GM23338 (cell line): ENCODE measurements around the gene ATOH8.

Experiments
- CREB1 ChIP-seq: fragments of 250-450 bp; sonication (Bioruptor Pico); IDR thresholded peaks from 2 replicates; pipeline ENCODE4 v1.5.0; 2020; ENCODE audit warnings: low read depth, mild to moderate bottlenecking, moderate library complexity
- EZH2 ChIP-seq: fragments of 200-600 bp; sonication (generic); IDR thresholded peaks from one replicate; pipeline ENCODE4 v1.8.0; 2017; ENCODE audit warnings: antibody characterized with exemption, mild to moderate bottlenecking, low read depth; ENCODE audit not compliant: unreplicated experiment
- EZH2phosphoT487 ChIP-seq: fragments of 200-600 bp; sonication (generic); IDR thresholded peaks from one replicate; pipeline ENCODE4 v1.8.1; 2018; ENCODE audit warnings: antibody characterized with exemption; ENCODE audit not compliant: unreplicated experiment
- JUNB ChIP-seq: IDR thresholded peaks from one replicate; pipeline ENCODE4 v1.6.1; 2016; ENCODE audit warnings: antibody characterized with exemption; ENCODE audit not compliant: unreplicated experiment
- NANOG ChIP-seq: IDR thresholded peaks from 2 replicates; pipeline ENCODE4 v1.6.1; 2016; ENCODE audit warnings: antibody characterized with exemption, borderline replicate concordance
- POLR2AphosphoS5 ChIP-seq: IDR thresholded peaks from 2 replicates; pipeline ENCODE4 v1.6.1; 2016; ENCODE audit warnings: antibody characterized with exemption, low read depth
- STAT1 ChIP-seq: IDR thresholded peaks from one replicate; pipeline ENCODE4 v1.6.1; 2016; ENCODE audit warnings: antibody characterized with exemption; ENCODE audit not compliant: unreplicated experiment
- ZNF114 ChIP-seq: fragments of 250-450 bp; sonication (Bioruptor Pico); IDR thresholded peaks from 2 replicates; pipeline ENCODE4 v1.5.0; 2020; ENCODE audit warnings: mild to moderate bottlenecking, moderate library complexity
- ZNF331 ChIP-seq: fragments of 250-450 bp; sonication (Bioruptor Pico); IDR thresholded peaks from 2 replicates; pipeline ENCODE4 v1.5.0; 2020; ENCODE audit warnings: low read depth, mild to moderate bottlenecking, moderate library complexity
- TF ChIP-seq, protein P1 (sequence below), 2 experiments: fragments of 200-600 bp in 1 of 2; sonication (generic) in 1 of 2; conservative IDR thresholded peaks; 2 replicates each; pipeline versions ENCODE4 v1.5.1 to v1.6.1; 2016 to 2017; ENCODE audit warnings: antibody characterized with exemption in 2 of 2, low read depth in 2 of 2, mild to moderate bottlenecking in 2 of 2, moderate library complexity in 1 of 2
- TF ChIP-seq, protein P2 (sequence below): IDR thresholded peaks from one replicate; pipeline ENCODE4 v1.6.1; 2018; ENCODE audit warnings: antibody characterized with exemption; ENCODE audit not compliant: unreplicated experiment
- TF ChIP-seq, protein P3 (sequence below): fragments of 250-450 bp; sonication (Bioruptor Pico); IDR thresholded peaks from 2 replicates; pipeline ENCODE4 v1.5.0; 2020; ENCODE audit warnings: mild to moderate bottlenecking, moderate library complexity
- TF ChIP-seq, protein P4 (sequence below): IDR thresholded peaks from 2 replicates; pipeline ENCODE4 v1.6.1; 2016; ENCODE audit warnings: antibody characterized with exemption

DNA sequence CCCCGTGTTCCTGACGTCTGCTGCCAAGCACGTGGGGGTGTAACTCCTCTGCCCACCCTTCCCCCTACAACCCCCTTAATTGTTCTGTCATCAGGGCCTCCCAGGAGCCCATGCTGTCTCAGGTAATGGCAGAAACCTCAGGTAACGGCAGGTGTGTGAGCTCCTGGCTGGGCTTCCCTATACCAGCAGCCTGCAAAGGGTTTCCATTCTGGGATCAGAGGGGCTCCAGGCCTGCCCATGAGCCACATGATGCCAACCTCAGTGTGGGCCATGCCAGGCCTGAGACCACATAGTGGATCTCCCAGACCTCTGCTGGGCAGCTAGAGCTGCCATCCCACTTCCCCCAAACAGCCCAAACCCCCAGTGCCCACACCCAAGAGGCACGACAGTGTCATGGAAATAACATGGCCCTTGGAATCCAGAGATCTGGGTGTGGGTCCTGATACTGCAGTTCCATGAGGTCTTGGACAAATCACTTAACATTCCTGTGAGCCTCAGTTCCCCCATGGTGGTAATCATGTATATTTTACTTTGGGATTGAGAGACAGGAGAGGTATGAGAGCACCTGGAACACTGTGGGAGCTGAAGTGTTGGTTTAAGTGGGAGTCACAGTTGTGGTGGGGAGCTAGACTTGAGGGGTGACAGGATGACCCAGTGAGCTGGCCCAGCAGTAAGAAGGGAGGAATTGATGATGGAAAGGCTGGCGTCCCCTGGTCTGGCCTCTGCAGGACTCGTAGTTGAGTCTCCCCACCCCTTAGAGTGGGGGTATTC lies 59.6 kb downstream of the ATOH8 start:
- TF ChIP-seq, protein P1, sequence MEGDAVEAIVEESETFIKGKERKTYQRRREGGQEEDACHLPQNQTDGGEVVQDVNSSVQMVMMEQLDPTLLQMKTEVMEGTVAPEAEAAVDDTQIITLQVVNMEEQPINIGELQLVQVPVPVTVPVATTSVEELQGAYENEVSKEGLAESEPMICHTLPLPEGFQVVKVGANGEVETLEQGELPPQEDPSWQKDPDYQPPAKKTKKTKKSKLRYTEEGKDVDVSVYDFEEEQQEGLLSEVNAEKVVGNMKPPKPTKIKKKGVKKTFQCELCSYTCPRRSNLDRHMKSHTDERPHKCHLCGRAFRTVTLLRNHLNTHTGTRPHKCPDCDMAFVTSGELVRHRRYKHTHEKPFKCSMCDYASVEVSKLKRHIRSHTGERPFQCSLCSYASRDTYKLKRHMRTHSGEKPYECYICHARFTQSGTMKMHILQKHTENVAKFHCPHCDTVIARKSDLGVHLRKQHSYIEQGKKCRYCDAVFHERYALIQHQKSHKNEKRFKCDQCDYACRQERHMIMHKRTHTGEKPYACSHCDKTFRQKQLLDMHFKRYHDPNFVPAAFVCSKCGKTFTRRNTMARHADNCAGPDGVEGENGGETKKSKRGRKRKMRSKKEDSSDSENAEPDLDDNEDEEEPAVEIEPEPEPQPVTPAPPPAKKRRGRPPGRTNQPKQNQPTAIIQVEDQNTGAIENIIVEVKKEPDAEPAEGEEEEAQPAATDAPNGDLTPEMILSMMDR (conservative IDR thresholded peaks at IDR 0.05; ENCODE audit: low read depth in 2 of 2), result no peak
- TF ChIP-seq EZH2 (no peak), POLR2AphosphoS5 (no peak), EZH2phosphoT487 (no peak), NANOG (no peak), CREB1 (no peak), ZNF331 (CRISPR knock-in tag) (no peak), ZNF114 (CRISPR knock-in tag) (no peak), JUNB (no peak), STAT1 (no peak)
- TF ChIP-seq, protein P2, sequence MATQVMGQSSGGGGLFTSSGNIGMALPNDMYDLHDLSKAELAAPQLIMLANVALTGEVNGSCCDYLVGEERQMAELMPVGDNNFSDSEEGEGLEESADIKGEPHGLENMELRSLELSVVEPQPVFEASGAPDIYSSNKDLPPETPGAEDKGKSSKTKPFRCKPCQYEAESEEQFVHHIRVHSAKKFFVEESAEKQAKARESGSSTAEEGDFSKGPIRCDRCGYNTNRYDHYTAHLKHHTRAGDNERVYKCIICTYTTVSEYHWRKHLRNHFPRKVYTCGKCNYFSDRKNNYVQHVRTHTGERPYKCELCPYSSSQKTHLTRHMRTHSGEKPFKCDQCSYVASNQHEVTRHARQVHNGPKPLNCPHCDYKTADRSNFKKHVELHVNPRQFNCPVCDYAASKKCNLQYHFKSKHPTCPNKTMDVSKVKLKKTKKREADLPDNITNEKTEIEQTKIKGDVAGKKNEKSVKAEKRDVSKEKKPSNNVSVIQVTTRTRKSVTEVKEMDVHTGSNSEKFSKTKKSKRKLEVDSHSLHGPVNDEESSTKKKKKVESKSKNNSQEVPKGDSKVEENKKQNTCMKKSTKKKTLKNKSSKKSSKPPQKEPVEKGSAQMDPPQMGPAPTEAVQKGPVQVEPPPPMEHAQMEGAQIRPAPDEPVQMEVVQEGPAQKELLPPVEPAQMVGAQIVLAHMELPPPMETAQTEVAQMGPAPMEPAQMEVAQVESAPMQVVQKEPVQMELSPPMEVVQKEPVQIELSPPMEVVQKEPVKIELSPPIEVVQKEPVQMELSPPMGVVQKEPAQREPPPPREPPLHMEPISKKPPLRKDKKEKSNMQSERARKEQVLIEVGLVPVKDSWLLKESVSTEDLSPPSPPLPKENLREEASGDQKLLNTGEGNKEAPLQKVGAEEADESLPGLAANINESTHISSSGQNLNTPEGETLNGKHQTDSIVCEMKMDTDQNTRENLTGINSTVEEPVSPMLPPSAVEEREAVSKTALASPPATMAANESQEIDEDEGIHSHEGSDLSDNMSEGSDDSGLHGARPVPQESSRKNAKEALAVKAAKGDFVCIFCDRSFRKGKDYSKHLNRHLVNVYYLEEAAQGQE, result no peak
- TF ChIP-seq, protein P3, sequence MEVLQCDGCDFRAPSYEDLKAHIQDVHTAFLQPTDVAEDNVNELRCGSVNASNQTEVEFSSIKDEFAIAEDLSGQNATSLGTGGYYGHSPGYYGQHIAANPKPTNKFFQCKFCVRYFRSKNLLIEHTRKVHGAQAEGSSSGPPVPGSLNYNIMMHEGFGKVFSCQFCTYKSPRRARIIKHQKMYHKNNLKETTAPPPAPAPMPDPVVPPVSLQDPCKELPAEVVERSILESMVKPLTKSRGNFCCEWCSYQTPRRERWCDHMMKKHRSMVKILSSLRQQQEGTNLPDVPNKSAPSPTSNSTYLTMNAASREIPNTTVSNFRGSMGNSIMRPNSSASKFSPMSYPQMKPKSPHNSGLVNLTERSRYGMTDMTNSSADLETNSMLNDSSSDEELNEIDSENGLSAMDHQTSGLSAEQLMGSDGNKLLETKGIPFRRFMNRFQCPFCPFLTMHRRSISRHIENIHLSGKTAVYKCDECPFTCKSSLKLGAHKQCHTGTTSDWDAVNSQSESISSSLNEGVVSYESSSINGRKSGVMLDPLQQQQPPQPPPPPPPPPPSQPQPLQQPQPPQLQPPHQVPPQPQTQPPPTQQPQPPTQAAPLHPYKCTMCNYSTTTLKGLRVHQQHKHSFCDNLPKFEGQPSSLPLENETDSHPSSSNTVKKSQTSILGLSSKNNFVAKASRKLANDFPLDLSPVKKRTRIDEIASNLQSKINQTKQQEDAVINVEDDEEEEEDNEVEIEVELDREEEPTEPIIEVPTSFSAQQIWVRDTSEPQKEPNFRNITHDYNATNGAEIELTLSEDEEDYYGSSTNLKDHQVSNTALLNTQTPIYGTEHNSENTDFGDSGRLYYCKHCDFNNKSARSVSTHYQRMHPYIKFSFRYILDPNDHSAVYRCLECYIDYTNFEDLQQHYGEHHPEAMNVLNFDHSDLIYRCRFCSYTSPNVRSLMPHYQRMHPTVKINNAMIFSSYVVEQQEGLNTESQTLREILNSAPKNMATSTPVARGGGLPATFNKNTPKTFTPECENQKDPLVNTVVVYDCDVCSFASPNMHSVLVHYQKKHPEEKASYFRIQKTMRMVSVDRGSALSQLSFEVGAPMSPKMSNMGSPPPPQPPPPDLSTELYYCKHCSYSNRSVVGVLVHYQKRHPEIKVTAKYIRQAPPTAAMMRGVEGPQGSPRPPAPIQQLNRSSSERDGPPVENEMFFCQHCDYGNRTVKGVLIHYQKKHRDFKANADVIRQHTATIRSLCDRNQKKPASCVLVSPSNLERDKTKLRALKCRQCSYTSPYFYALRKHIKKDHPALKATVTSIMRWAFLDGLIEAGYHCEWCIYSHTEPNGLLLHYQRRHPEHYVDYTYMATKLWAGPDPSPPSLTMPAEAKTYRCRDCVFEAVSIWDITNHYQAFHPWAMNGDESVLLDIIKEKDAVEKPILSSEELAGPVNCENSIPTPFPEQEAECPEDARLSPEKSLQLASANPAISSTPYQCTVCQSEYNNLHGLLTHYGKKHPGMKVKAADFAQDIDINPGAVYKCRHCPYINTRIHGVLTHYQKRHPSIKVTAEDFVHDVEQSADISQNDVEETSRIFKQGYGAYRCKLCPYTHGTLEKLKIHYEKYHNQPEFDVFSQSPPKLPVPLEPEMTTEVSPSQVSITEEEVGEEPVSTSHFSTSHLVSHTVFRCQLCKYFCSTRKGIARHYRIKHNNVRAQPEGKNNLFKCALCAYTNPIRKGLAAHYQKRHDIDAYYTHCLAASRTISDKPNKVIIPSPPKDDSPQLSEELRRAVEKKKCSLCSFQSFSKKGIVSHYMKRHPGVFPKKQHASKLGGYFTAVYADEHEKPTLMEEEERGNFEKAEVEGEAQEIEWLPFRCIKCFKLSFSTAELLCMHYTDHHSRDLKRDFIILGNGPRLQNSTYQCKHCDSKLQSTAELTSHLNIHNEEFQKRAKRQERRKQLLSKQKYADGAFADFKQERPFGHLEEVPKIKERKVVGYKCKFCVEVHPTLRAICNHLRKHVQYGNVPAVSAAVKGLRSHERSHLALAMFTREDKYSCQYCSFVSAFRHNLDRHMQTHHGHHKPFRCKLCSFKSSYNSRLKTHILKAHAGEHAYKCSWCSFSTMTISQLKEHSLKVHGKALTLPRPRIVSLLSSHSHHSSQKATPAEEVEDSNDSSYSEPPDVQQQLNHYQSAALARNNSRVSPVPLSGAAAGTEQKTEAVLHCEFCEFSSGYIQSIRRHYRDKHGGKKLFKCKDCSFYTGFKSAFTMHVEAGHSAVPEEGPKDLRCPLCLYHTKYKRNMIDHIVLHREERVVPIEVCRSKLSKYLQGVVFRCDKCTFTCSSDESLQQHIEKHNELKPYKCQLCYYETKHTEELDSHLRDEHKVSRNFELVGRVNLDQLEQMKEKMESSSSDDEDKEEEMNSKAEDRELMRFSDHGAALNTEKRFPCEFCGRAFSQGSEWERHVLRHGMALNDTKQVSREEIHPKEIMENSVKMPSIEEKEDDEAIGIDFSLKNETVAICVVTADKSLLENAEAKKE (CRISPR knock-in tag), result no peak
- TF ChIP-seq, protein P4, sequence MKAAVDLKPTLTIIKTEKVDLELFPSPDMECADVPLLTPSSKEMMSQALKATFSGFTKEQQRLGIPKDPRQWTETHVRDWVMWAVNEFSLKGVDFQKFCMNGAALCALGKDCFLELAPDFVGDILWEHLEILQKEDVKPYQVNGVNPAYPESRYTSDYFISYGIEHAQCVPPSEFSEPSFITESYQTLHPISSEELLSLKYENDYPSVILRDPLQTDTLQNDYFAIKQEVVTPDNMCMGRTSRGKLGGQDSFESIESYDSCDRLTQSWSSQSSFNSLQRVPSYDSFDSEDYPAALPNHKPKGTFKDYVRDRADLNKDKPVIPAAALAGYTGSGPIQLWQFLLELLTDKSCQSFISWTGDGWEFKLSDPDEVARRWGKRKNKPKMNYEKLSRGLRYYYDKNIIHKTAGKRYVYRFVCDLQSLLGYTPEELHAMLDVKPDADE, result no peak
